HepG2 (cell line): Measurements from ENCODE around the gene FEM1B. TPM values are rescaled to one million over a fixed set of nuclear protein-coding genes. Genes with fewer than 3 reads are reported as not detected.

ENCODE experiments used
- ARNT2 ChIP-seq: sonication (generic); formaldehyde crosslinking; IDR thresholded peaks from 2 replicates; pipeline ENCODE4 v1.8.0; 2022; ENCODE audit warnings: mild to moderate bottlenecking, low read depth, missing genetic modification reagents, moderate library complexity
- BORCS8-MEF2B ChIP-seq: sonication (generic); formaldehyde crosslinking; IDR thresholded peaks from 2 replicates; pipeline ENCODE4 v1.8.0; 2022; ENCODE audit warnings: mild to moderate bottlenecking, missing genetic modification reagents
- DNMT3B ChIP-seq: conservative IDR thresholded peaks from 2 replicates; pipeline ENCODE4 v1.6.1; 2016; ENCODE audit warnings: missing biosample characterization, control low read depth
- HDAC1 ChIP-seq: sonication (generic); formaldehyde crosslinking; IDR thresholded peaks from 2 replicates; pipeline ENCODE4 v1.5.1; 2020; ENCODE audit warnings: mild to moderate bottlenecking, missing genetic modification reagents
- KMT2A ChIP-seq: sonication (generic); formaldehyde crosslinking; IDR thresholded peaks from 2 replicates; pipeline ENCODE4 v1.4.0; 2020; ENCODE audit warnings: missing genetic modification reagents
- MXD4 ChIP-seq: IDR thresholded peaks from 2 replicates; pipeline ENCODE4 v1.6.1; 2016; ENCODE audit warnings: mild to moderate bottlenecking, missing biosample characterization, missing genetic modification reagents
- NFE2L1 ChIP-seq: sonication (generic); formaldehyde crosslinking; IDR thresholded peaks from 2 replicates; pipeline ENCODE4 v1.4.0; 2020; ENCODE audit warnings: missing genetic modification reagents, mild to moderate bottlenecking, borderline replicate concordance
- ZNF121 ChIP-seq: sonication (generic); formaldehyde crosslinking; IDR thresholded peaks from 2 replicates; pipeline ENCODE4 v1.5.0; 2020; ENCODE audit warnings: mild to moderate bottlenecking, missing genetic modification reagents
- ZNF33A ChIP-seq: sonication (generic); formaldehyde crosslinking; IDR thresholded peaks from 2 replicates; pipeline ENCODE4 v1.5.1; 2020; ENCODE audit warnings: missing genetic modification reagents, mild to moderate bottlenecking, moderate library complexity, borderline replicate concordance
- ZNF543 ChIP-seq: sonication (generic); formaldehyde crosslinking; IDR thresholded peaks from 2 replicates; pipeline ENCODE4 v1.4.0; 2020; ENCODE audit warnings: mild to moderate bottlenecking, missing genetic modification reagents
- ZNF563 ChIP-seq: sonication (generic); formaldehyde crosslinking; IDR thresholded peaks from 2 replicates; pipeline ENCODE4 v1.8.0; 2022; ENCODE audit warnings: mild to moderate bottlenecking, moderate library complexity, missing genetic modification reagents
- polyA plus RNA-seq, 8 experiments: library from polyadenylated mRNA; depleted of rRNA in 3 of 8; stranded (reverse) in 7 of 8; unstranded in 1 of 8; fragments of >200 nt; fragmentation: Illumina TruSeq in 4 of 8; extraction: Trizol in 4 of 8; gene quantifications; 2 replicates each; pipeline versions ENCODE4 v1.2.1 to v1.2.3, GENCODE V29; 2011 to 2016; ENCODE audit warnings: low read depth in 4 of 8, missing spikeins in 1 of 8, mixed read lengths in 1 of 8; ENCODE audit not compliant: insufficient read depth in 1 of 8
- total RNA-seq, 5 experiments: library from RNA; depleted of rRNA; stranded (reverse); fragments of >200 nt; fragmentation: Illumina TruSeq; extraction: Trizol; gene quantifications; 2 replicates each; pipeline ENCODE4 v1.2.3, GENCODE V29; 2016; ENCODE audit warnings: low read depth in 1 of 5
- TF ChIP-seq, protein P1 (sequence below): sonication (generic); formaldehyde crosslinking; IDR thresholded peaks from 2 replicates; pipeline ENCODE4 v1.5.0; 2020; ENCODE audit warnings: mild to moderate bottlenecking, missing genetic modification reagents
- TF ChIP-seq, protein P2 (sequence below): IDR thresholded peaks from 2 replicates; pipeline ENCODE4 v1.6.1; 2016; ENCODE audit warnings: low read depth, missing genetic modification reagents, missing compliant biosample characterization
- TF ChIP-seq, protein P3 (sequence below): sonication (generic); formaldehyde crosslinking; IDR thresholded peaks from 2 replicates; pipeline ENCODE4 v1.5.0; 2020; ENCODE audit warnings: missing genetic modification reagents
- TF ChIP-seq, protein P4 (sequence below): sonication (generic); formaldehyde crosslinking; IDR thresholded peaks from 2 replicates; pipeline ENCODE4 v1.4.0; 2020; ENCODE audit warnings: missing genetic modification reagents; ENCODE audit errors: not compliant biosample characterization
- TF ChIP-seq, protein P5 (sequence below): sonication (generic); formaldehyde crosslinking; IDR thresholded peaks from 2 replicates; pipeline ENCODE4 v1.8.0; 2022; ENCODE audit warnings: low read depth, missing genetic modification reagents

FEM1B gene
- total and polyA plus RNA-seq, 2 of the 13 experiments (the other 11 are each of a cell fraction or from before 2014, with no cell fraction given): 38.1 to 40.0 TPM

DNA sequence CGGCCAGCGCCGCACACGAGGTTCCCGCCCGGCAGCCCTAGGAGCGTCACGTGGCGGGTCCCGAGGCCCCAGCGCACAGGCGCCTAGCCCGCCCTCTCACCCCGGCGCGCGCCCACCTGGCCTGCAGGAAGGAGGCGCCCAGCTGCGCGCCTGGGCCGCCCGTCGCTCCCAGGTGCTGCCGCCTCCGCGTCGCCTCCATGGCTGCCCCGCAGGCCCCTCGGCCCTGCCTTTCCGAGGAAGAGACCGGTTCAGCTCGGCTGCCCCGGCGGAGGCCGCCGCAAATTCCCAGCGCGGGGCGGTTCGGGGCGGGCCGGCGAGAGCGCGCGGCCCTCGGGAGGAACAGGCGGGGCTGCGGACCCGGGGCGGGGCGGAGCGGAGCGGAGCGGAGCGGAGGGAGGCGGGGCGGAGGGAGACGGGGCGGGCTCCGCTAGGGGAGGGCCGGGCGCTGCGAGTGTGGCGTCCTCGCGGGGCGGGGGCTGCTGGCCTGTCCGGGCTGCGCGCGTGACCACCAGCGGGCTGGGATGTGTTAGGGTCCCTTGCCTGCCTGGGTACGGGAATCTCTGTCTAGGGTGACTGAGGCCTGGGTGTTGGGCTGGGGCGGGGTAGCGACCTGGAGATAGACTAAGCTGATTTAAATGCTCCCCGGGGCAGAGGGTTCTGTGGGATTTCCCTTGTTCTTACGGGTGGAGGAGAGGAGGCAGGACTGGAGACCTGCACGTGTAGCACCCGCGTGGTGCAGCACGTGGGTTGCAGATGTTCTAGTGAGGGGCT lies 48.0 kb upstream of the FEM1B start, which contains the start of gene CLN6 (continued):
- TF ChIP-seq, protein P1, sequence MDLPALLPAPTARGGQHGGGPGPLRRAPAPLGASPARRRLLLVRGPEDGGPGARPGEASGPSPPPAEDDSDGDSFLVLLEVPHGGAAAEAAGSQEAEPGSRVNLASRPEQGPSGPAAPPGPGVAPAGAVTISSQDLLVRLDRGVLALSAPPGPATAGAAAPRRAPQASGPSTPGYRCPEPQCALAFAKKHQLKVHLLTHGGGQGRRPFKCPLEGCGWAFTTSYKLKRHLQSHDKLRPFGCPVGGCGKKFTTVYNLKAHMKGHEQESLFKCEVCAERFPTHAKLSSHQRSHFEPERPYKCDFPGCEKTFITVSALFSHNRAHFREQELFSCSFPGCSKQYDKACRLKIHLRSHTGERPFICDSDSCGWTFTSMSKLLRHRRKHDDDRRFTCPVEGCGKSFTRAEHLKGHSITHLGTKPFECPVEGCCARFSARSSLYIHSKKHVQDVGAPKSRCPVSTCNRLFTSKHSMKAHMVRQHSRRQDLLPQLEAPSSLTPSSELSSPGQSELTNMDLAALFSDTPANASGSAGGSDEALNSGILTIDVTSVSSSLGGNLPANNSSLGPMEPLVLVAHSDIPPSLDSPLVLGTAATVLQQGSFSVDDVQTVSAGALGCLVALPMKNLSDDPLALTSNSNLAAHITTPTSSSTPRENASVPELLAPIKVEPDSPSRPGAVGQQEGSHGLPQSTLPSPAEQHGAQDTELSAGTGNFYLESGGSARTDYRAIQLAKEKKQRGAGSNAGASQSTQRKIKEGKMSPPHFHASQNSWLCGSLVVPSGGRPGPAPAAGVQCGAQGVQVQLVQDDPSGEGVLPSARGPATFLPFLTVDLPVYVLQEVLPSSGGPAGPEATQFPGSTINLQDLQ (CRISPR knock-in tag): peak; percentile 73; the same call in 1 of the 2 replicates
- TF ChIP-seq KMT2A (CRISPR knock-in tag): no peak; the same call in 1 of the 2 replicates
- TF ChIP-seq MXD4 (CRISPR knock-in tag): peak; percentile 79; the same call in 1 of the 2 replicates
- TF ChIP-seq ARNT2: peak; percentile 92
- TF ChIP-seq, protein P2, sequence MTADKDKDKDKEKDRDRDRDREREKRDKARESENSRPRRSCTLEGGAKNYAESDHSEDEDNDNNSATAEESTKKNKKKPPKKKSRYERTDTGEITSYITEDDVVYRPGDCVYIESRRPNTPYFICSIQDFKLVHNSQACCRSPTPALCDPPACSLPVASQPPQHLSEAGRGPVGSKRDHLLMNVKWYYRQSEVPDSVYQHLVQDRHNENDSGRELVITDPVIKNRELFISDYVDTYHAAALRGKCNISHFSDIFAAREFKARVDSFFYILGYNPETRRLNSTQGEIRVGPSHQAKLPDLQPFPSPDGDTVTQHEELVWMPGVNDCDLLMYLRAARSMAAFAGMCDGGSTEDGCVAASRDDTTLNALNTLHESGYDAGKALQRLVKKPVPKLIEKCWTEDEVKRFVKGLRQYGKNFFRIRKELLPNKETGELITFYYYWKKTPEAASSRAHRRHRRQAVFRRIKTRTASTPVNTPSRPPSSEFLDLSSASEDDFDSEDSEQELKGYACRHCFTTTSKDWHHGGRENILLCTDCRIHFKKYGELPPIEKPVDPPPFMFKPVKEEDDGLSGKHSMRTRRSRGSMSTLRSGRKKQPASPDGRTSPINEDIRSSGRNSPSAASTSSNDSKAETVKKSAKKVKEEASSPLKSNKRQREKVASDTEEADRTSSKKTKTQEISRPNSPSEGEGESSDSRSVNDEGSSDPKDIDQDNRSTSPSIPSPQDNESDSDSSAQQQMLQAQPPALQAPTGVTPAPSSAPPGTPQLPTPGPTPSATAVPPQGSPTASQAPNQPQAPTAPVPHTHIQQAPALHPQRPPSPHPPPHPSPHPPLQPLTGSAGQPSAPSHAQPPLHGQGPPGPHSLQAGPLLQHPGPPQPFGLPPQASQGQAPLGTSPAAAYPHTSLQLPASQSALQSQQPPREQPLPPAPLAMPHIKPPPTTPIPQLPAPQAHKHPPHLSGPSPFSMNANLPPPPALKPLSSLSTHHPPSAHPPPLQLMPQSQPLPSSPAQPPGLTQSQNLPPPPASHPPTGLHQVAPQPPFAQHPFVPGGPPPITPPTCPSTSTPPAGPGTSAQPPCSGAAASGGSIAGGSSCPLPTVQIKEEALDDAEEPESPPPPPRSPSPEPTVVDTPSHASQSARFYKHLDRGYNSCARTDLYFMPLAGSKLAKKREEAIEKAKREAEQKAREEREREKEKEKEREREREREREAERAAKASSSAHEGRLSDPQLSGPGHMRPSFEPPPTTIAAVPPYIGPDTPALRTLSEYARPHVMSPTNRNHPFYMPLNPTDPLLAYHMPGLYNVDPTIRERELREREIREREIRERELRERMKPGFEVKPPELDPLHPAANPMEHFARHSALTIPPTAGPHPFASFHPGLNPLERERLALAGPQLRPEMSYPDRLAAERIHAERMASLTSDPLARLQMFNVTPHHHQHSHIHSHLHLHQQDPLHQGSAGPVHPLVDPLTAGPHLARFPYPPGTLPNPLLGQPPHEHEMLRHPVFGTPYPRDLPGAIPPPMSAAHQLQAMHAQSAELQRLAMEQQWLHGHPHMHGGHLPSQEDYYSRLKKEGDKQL (CRISPR knock-in tag): 0 out of 2 replicates have a peak, but pooled peaks have one; percentile 38
- TF ChIP-seq ZNF563 (CRISPR knock-in tag): peak; percentile 93
- peak; percentile 91 for TF ChIP-seq BORCS8-MEF2B (CRISPR knock-in tag)
- 0 out of 2 replicates have a peak, but pooled peaks have one; percentile 34 for TF ChIP-seq HDAC1 (CRISPR knock-in tag)
- no peak for TF ChIP-seq ZNF33A (CRISPR knock-in tag)
- no peak for TF ChIP-seq ZNF121 (CRISPR knock-in tag)
- no peak for TF ChIP-seq DNMT3B
- TF ChIP-seq NFE2L1 (CRISPR knock-in tag): no peak
- TF ChIP-seq, protein P3, sequence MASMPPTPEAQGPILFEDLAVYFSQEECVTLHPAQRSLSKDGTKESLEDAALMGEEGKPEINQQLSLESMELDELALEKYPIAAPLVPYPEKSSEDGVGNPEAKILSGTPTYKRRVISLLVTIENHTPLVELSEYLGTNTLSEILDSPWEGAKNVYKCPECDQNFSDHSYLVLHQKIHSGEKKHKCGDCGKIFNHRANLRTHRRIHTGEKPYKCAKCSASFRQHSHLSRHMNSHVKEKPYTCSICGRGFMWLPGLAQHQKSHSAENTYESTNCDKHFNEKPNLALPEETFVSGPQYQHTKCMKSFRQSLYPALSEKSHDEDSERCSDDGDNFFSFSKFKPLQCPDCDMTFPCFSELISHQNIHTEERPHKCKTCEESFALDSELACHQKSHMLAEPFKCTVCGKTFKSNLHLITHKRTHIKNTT: no peak
- TF ChIP-seq, protein P4, sequence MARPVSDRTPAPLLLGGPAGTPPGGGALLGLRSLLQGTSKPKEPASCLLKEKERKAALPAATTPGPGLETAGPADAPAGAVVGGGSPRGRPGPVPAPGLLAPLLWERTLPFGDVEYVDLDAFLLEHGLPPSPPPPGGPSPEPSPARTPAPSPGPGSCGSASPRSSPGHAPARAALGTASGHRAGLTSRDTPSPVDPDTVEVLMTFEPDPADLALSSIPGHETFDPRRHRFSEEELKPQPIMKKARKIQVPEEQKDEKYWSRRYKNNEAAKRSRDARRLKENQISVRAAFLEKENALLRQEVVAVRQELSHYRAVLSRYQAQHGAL (CRISPR knock-in tag): peak; percentile 81
- TF ChIP-seq ZNF543 (CRISPR knock-in tag): peak; percentile 95; the same call in 1 of the 2 replicates
- TF ChIP-seq, protein P5, sequence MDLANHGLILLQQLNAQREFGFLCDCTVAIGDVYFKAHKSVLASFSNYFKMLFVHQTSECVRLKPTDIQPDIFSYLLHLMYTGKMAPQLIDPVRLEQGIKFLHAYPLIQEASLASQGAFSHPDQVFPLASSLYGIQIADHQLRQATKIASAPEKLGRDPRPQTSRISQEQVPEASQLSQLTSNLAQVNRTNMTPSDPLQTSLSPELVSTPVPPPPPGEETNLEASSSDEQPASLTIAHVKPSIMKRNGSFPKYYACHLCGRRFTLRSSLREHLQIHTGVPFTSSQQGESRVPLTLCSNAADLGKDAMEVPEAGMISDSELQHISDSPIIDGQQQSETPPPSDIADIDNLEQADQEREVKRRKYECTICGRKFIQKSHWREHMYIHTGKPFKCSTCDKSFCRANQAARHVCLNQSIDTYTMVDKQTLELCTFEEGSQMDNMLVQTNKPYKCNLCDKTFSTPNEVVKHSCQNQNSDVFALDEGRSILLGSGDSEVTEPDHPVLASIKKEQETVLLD (CRISPR knock-in tag): peak; percentile 44; the same call in 1 of the 2 replicates
